Measurements from ENCODE around the gene DAP3. TPM values are rescaled to one million over a fixed set of nuclear protein-coding genes. Genes with fewer than 3 reads are reported as not detected.
"Not testable (repeated sequence)": the region's sequence is repeated elsewhere in the genome, so short reads cannot be mapped to it uniquely, and the experiment has no call there.

The DAP3 gene
- total RNA-seq, 4 donors from 2014 or later, result 81.4 to 115 (median 107) TPM

DNA sequence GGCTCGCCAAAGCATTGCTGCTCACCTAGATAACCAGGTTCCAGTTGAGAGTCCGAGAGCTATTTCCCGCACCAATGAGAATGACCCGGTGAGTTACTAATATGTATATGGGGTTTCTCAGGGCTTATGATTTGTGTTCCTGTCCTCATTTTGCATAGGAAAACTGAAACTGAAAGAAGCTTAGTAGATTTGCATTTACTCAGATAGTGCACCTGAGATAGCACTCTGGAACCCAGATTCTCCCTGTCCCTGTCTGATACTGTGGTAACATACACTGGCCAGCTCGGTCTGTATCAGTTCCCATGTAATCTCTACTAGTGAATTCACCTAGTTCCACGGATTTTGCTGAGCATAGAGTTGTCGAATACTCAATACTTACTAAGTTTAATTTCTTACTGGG, 28.1 kb downstream of the DAP3 start:
- H3K4me1 ChIP-seq, result peaks cover 0 to 8% (median 0%) of the 10 kb centered on the region in 3 donors
- H3K4me3 ChIP-seq, result no peak overlapping the region
- H3K27ac ChIP-seq, result no peak overlapping the region
- H3K36me3 ChIP-seq, result peaks cover 0 to 44% of the 10 kb centered on the region in 2 donors
- no peak for ATAC-seq
- TF ChIP-seq POLR2A (IDR thresholded peaks at IDR 0.05), result no peak
- no peak for TF ChIP-seq POLR2AphosphoS5 (IDR thresholded peaks at IDR 0.05)
- TF ChIP-seq, protein P1, sequence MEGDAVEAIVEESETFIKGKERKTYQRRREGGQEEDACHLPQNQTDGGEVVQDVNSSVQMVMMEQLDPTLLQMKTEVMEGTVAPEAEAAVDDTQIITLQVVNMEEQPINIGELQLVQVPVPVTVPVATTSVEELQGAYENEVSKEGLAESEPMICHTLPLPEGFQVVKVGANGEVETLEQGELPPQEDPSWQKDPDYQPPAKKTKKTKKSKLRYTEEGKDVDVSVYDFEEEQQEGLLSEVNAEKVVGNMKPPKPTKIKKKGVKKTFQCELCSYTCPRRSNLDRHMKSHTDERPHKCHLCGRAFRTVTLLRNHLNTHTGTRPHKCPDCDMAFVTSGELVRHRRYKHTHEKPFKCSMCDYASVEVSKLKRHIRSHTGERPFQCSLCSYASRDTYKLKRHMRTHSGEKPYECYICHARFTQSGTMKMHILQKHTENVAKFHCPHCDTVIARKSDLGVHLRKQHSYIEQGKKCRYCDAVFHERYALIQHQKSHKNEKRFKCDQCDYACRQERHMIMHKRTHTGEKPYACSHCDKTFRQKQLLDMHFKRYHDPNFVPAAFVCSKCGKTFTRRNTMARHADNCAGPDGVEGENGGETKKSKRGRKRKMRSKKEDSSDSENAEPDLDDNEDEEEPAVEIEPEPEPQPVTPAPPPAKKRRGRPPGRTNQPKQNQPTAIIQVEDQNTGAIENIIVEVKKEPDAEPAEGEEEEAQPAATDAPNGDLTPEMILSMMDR (IDR thresholded peaks at IDR 0.05), result no peak
- no peak for TF ChIP-seq EP300 (IDR thresholded peaks at IDR 0.05)
- no peaks in the 10 kb centered on the region for H3K9me3 ChIP-seq
- 94 to 95% methylated on average over 5 to 7 of the region's 7 CpGs for WGBS, 2 donors (ENCODE audit: low coverage in 1 of 2)
- no peaks in the 10 kb centered on the region for H3K27me3 ChIP-seq

- not testable (repeated sequence) for H3K9me3 ChIP-seq, H3K27me3 ChIP-seq, ATAC-seq, H3K27ac ChIP-seq, H3K4me3 ChIP-seq, H3K4me1 ChIP-seq
- 73 to 87% methylated on average over 1 to 4 of the region's 6 CpGs for WGBS, 2 donors (ENCODE audit: low coverage in 1 of 2)
- H3K36me3 ChIP-seq, result peaks cover 0 to 55% of the 10 kb centered on the region in 2 donors
Measured at GRCh38 chr1:155718524-155719115, 29.7 kb downstream of the DAP3 start.

GRCh38 chr1:155719703-155720102, 30.8 kb downstream of the DAP3 start:
- H3K9me3 ChIP-seq, result no peaks in the 10 kb centered on the region
- peaks cover 0 to 60% of the 10 kb centered on the region in 2 donors for H3K36me3 ChIP-seq
- ATAC-seq, result no peak
- H3K27ac ChIP-seq, result no peak overlapping the region
- WGBS, 2 donors (ENCODE audit: low coverage in 1 of 2), result no CpG with 5 or more reads among the region's 4 CpGs
- H3K4me3 ChIP-seq, result no peak overlapping the region
- H3K4me1 ChIP-seq, result no peaks in the 10 kb centered on the region
- TF ChIP-seq, protein P1 (IDR thresholded peaks at IDR 0.05), result no peak
- no peak for TF ChIP-seq POLR2A (IDR thresholded peaks at IDR 0.05)
- no peak for TF ChIP-seq POLR2AphosphoS5 (IDR thresholded peaks at IDR 0.05)
- TF ChIP-seq EP300 (IDR thresholded peaks at IDR 0.05), result no peak
- H3K27me3 ChIP-seq, result no peaks in the 10 kb centered on the region

GRCh38 chr1:155725142-155725541, 36.3 kb downstream of the DAP3 start:
- WGBS, 2 donors (ENCODE audit: low coverage in 1 of 2), result 94 to 97% methylated on average over 3 of the region's 3 CpGs
- H3K36me3 ChIP-seq, result peaks cover 0 to 55% of the 10 kb centered on the region in 2 donors
- no peak for TF ChIP-seq POLR2AphosphoS5 (IDR thresholded peaks at IDR 0.05)
- no peak for TF ChIP-seq EP300 (IDR thresholded peaks at IDR 0.05)
- TF ChIP-seq, protein P1 (IDR thresholded peaks at IDR 0.05), result no peak
- TF ChIP-seq POLR2A (IDR thresholded peaks at IDR 0.05), result no peak

DNA sequence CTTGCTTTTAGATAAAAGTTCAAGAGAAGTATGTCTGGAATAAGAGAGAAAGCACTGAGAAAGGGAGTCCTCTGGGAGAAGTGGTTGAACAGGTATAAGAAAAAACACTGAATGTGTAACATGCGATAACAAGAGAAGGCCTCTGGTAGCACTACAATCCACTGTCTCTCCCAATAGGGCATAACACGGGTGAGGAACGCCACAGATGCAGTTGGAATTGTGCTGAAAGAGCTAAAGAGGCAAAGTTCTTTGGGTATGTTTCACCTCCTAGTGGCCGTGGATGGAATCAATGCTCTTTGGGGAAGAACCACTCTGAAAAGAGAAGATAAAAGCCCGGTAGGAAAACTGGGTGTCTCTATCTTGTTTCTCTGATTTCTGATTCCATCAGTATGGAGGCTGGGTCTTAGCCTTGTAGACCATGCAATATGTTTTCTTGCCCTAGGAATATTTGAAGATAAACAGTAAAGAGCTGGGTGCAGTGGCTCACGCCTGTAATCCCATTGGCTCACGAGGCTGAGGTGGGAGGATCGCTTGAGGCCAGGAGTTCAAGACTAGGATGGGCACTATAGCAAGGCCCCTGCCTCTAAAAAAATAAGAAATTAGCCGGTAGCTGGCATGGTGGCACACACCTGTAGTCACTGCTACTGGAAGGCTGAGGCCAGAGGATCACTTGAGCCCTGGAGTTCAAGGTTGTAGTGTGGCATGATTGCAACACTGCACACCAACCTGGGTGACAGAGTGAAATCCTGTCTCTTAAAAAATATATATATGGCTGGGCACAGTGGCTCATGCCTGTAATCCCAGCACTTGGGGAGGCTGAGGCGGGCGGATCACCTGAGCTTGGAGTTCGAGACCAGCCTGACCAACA, 40.4 kb downstream of the DAP3 start:
- peaks cover 0 to 65% of the 10 kb centered on the region in 2 donors for H3K36me3 ChIP-seq
- no peaks in the 10 kb centered on the region for H3K27me3 ChIP-seq
- no peaks in the 10 kb centered on the region for H3K9me3 ChIP-seq
- TF ChIP-seq, protein P1 (IDR thresholded peaks at IDR 0.05), result peak; percentile 45 to 59 (median 55)
- no peak for TF ChIP-seq POLR2AphosphoS5 (IDR thresholded peaks at IDR 0.05)
- 50 to 56% methylated on average over 10 to 12 of the region's 12 CpGs for WGBS, 2 donors (ENCODE audit: low coverage in 1 of 2)
- H3K4me3 ChIP-seq, result no peak overlapping the region
- H3K4me1 ChIP-seq, result peaks cover 0 to 7% (median 0%) of the 10 kb centered on the region in 3 donors
- no peak overlapping the region for H3K27ac ChIP-seq
- peak; percentile 71 for ATAC-seq

More at GRCh38 chr1:155725142-155725541, 36.3 kb downstream of the DAP3 start:
- Histone ChIP-seq H3K9me3 (no peaks in the 10 kb centered on the region), H3K27me3 (no peaks in the 10 kb centered on the region), H3K4me3 (no peak overlapping the region), H3K4me1 (peaks cover 0 to 7% (median 0%) of the 10 kb centered on the region in 3 donors), H3K27ac (no peak overlapping the region)
- ATAC-seq, result no peak
